ENCODE data around the gene ATF6.

The ATF6 gene

DNA sequence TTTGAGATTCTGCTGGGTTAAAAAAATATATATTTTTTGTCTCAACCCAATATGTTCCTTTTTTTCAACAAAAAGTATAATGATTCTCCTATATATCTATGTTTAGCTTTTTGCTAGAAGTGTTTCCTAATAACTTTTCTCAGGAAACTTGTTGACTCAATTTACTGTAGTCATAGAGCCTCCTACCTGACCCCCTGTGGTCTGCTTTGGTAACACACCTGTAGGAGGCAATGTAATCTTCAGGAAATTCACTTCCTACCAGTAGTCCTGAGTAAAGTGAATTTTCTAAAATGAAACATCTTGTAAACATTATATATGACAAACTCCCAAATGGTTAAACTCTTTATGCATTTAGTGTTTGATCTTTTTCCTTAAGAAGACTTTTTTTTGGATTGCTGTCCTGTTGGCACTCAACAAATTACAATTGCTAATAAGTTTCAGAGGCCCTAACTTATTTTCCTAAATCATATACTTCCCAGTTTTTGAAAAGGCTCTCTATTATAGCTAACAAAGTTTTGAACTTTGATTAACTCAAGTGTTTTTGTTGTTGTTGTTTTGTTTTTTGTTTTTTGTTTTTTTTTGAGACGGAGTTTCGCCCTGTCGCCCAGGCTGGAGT lies 139.3 kb downstream of the ATF6 start:
- DNase-seq, result no peak

DNA sequence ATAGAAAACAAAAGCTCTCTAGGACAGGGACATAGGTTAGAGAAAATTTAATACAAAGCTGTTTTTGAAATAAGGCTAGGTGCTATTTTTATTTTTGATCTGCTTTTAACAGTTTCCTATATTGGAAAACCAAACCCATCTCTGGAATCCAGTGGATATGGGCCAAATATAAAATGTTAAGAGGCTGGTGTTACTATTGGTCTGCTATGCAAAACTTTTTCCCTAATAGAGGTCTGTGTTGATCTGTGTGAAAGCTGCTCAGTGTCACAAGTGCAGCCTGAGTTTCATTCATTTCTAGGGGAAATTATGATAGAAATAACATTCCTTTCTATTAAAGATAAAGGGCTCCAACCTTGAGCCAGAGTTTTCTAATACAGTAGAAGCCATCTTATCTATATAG lies 141.1 kb downstream of the ATF6 start:
- DNase-seq, result no peak

GRCh38 chr1:161908264-161908663 lies 142.1 kb downstream of the ATF6 start:
- DNase-seq, result no peak

- DNase-seq, result no peak
Measured at GRCh38 chr1:161910604-161911003, 144.5 kb downstream of the ATF6 start.

- DNase-seq, result no peak
Measured at GRCh38 chr1:161913482-161914140, 147.5 kb downstream of the ATF6 start.

- DNase-seq, result no peak
Measured at GRCh38 chr1:161914595-161914994, 148.5 kb downstream of the ATF6 start.

- DNase-seq, result no peak
Measured at GRCh38 chr1:161915051-161915503, 149.0 kb downstream of the ATF6 start.

GRCh38 chr1:161915978-161916377 lies 149.9 kb downstream of the ATF6 start:
- DNase-seq, result no peak

DNA sequence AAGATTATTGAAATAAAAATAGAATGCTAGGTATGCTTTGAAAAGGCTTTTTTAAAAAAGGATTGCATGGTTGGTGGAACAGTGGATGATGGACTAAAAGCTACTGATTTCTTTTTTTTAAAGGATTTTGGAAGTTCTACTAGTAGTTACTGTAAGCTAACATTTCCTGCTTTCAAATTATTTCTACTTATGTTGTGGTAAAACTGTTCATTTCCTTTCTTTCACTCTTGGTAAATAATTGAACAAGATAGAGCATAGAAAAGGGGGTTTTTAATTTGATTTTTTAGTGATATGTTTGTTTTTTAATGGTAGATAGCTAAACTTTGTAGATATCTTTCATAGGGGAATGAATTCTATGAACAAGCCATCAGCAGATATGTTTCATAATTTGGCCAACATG lies 153.1 kb downstream of the ATF6 start:
- no peak for DNase-seq

DNA sequence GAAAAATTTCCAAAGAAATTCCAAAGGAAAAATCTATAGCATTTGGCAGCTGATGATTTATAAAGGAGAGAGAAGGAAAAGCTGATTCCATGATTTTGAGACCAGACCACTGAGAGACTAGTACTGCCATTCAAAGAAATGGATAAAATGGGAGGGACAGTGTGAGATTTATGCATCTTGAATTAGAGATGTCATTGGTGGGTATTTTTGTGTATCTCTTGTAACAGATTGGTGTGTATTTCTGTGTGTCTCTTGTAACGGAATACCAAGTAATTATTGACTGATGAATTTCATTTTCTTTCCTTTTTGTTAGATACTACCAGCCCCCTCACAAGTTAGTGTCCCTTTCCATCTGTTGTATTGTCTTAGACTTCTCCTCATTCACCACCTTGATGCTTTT lies 155.4 kb downstream of the ATF6 start:
- no peak for DNase-seq

- DNase-seq, result no peak
Measured at GRCh38 chr1:161921990-161922389, 155.9 kb downstream of the ATF6 start.

DNA sequence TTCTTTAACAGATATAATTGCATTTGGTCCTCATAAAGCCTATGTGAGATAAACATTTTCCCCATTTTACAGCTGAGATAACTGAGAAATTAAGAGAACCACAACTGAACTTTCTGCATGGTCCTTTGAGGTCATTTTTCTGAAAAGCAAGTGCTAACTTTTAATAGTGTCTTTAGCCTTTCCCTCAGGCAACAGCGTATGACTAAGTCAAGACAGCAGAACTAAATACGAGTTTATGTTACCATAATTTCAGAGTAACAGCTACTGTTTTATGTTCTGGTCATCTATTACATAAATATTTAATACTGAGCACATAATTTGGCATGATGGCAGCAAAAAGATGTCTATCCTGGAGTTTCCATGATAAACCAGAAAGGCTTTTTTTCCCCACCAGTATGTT lies 161.9 kb downstream of the ATF6 start:
- DNase-seq, result no peak

DNA sequence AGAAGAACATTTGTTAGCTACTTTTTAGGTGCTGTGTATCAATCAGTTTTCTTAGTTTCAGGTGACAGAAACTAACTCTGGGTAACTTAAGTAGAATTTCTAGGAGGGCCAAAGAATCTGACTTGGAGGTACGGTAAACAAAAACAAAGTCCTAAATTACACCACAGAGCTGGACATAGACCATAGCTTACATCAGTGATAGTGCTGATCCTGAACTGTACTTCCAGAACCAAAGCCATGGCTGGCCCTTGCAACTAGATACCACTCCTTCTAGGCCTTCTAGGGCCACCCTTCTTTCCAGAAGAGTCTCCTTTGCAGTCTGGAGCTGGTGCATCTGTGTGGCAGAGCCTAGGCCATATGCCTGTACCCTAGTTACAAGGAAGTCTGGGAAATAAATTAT lies 163.0 kb downstream of the ATF6 start:
- DNase-seq, result no peak

DNA sequence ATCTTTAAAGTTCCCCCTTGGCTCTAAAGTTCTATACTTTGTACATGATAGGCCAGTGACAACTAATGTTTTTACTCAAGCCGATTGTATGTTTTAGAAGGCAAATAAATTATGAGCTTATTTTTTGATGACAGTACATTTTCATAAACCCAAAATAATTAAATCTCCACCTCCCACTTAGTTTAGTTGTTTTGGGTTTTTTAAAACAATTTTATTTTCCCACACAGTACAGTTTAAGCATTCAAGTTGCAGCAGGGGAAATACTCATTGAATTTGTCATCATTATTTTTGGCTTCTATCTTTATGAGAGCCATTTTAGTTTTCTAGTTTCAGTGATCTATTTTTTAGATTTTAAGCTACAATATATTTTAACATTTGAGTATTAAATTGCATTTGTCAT lies 163.9 kb downstream of the ATF6 start:
- DNase-seq, result no peak

- no peak for DNase-seq
Measured at GRCh38 chr1:161932668-161933067, 166.5 kb downstream of the ATF6 start.

- no peak for DNase-seq
Measured at GRCh38 chr1:161933592-161934588, 167.8 kb downstream of the ATF6 start.

DNA sequence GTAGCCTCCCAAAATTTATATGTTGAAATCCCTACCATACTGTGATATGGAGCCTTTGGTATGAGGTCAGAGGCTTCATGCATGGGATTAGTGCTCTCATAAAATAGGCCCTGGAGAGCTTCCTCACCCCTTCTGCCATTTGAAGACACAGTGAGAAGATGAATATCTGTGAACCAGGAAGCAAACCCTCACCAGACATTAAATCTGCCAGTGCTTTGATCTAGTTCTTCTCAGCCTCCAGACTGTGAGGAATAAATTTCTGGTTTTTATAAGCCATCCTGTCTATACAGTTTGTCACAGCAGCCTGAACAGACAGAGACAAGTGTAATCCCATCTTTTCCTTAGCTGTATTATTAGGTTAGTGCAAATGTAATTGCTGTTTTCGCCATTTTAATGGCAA lies 169.1 kb downstream of the ATF6 start:
- DNase-seq, result no peak

DNA sequence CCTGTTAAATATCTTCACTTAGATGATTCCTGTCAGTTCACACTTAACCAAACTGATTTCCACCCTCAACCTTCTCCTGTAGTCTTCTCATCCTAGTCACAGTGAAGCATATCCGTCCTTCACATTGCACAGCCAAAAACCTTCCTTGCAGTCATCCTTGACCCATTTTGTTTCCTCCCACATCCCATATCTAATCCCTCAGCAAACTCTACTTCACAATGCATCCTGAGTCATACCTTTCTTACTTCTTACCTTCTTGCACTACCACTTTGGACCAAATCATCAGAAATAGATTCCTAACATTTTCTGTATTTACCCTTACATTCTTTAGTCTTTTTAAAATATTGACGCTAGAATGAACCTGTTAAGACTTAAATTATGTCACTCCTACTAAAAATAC lies 170.7 kb downstream of the ATF6 start:
- no peak for DNase-seq

DNA sequence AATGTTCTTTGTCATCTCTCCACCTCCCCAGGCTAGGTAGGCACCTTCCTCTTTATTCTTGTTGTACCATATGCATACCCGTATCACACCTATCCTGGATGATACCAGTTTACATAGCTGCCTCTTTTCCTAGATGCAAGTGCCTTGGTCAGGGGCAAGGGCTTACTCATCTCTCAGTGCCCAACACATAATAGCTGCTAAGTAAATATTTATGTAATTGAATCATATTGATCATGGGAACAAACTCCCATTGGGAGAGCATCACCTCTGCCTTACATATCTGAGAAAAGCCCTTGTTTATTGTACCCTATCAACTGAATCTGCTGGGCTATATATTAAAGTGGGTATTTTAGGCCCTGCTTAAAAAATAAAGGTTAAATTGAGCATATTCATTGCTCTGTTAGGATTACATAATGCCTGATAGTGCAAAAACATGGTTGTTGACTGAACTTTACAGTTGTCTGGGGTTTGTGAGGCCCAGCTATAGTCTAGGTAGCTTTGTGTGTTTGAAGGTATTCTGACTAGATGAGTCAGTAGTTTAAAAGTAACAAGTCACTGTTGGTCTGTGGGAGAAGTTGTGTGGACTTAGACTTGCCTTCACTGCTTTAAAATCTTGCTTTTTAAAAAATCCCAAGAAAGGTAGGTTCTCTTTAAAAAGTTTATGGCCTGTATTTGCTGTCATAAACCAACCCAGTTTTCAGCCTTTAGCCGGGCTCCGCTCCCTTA lies 174.9 kb downstream of the ATF6 start:
- DNase-seq, result no peak

GRCh38 chr1:161941726-161942436 lies 175.8 kb downstream of the ATF6 start:
- no peak for DNase-seq

- DNase-seq, result no peak
Measured at GRCh38 chr1:161943737-161944136, 177.6 kb downstream of the ATF6 start.

DNA sequence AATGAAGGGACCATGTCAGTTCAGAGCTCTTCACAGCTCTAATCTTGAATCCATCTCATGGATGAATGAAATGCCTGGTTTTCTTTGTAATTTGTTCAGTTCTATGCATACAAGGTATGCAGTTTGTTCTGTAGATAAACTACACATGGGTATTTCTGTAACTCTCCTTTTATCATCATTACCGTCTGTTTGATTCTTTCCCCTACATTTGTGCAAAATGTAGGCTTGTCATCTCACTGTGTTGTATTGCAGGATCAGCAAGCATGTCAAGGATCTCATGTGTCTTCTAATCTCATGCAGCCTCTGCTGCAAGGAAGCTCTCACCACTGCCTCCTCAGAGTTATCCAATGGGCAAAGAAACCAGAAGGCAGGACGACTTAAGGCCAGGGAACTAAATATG lies 178.3 kb downstream of the ATF6 start:
- DNase-seq, result no peak
